RWPE2 (cell line): ENCODE data around the gene TMEM178B.
"Not testable (repeated sequence)": the region's sequence is repeated elsewhere in the genome, so short reads cannot be mapped to it uniquely, and the experiment has no call there.

Source experiments
- ATAC-seq: fragments of 200-7000 bp; cut with Tn5 transposase; 3 replicates; pipeline ENCODE4 v1.9.1; 2021; ENCODE audit warnings: low read depth
- DNase-seq: peaks from one replicate; pipeline ENCODE4 v3.0.0-alpha.2; 2020; ENCODE audit warnings: low spot score
- H3K27ac ChIP-seq: fragments of 450-650 bp; 2 replicates; pipeline ENCODE4 v1.5.1; 2017; ENCODE audit warnings: mild to moderate bottlenecking; ENCODE audit not compliant: poor library complexity, severe bottlenecking
- H3K27me3 ChIP-seq: fragments of 250-450 bp; sonication (Bioruptor Pico); 2 replicates; pipeline ENCODE4 v1.5.1; 2021; ENCODE audit warnings: mild to moderate bottlenecking, moderate library complexity; ENCODE audit not compliant: insufficient read depth, poor library complexity, severe bottlenecking
- H3K36me3 ChIP-seq: fragments of 250-450 bp; sonication (Bioruptor Pico); 2 replicates; pipeline ENCODE4 v1.5.1; 2020; ENCODE audit warnings: low read depth, mild to moderate bottlenecking, moderate library complexity
- H3K4me1 ChIP-seq: fragments of 250-450 bp; sonication (Bioruptor Pico); 2 replicates; pipeline ENCODE4 v1.5.1; 2021; ENCODE audit warnings: mild to moderate bottlenecking, moderate library complexity; ENCODE audit not compliant: insufficient read depth, poor library complexity, severe bottlenecking
- H3K4me3 ChIP-seq: fragments of 250-450 bp; sonication (Bioruptor Pico); 2 replicates; pipeline ENCODE4 v1.5.1; 2021; ENCODE audit warnings: mild to moderate bottlenecking, moderate library complexity; ENCODE audit not compliant: severe bottlenecking
- H3K9me3 ChIP-seq: fragments of 250-450 bp; sonication (Bioruptor Pico); 2 replicates; pipeline ENCODE4 v1.5.1; 2021; ENCODE audit warnings: mild to moderate bottlenecking, moderate library complexity; ENCODE audit not compliant: severe bottlenecking
- CTCF ChIP-seq: fragments of 450-650 bp; IDR thresholded peaks from one replicate; pipeline ENCODE4 v1.5.1; 2017; ENCODE audit warnings: mild to moderate bottlenecking, moderate library complexity; ENCODE audit not compliant: poor library complexity, severe bottlenecking

TMEM178B gene

GRCh38 chr7:141378405-141378804, 304.5 kb downstream of the TMEM178B start:
- no peak overlapping the region for H3K4me3 ChIP-seq
- H3K27me3 ChIP-seq: peaks cover 3% of the 10 kb centered on the region
- H3K9me3 ChIP-seq: no peaks in the 10 kb centered on the region
- no peak for TF ChIP-seq CTCF
- H3K27ac ChIP-seq: no peak overlapping the region
- H3K36me3 ChIP-seq: no peaks in the 10 kb centered on the region
- DNase-seq (no peak), ATAC-seq (no peak)
- H3K4me1 ChIP-seq: no peaks in the 10 kb centered on the region

- TF ChIP-seq CTCF: no peak
- no peaks in the 10 kb centered on the region for H3K9me3 ChIP-seq
- H3K4me1 ChIP-seq: no peaks in the 10 kb centered on the region
- H3K36me3 ChIP-seq: no peaks in the 10 kb centered on the region
- no peak for DNase-seq
- peaks cover 3% of the 10 kb centered on the region for H3K27me3 ChIP-seq
- no peak overlapping the region for H3K27ac ChIP-seq
- no peak for ATAC-seq
- no peak overlapping the region for H3K4me3 ChIP-seq
Measured at GRCh38 chr7:141381794-141382427, 308.0 kb downstream of the TMEM178B start.

GRCh38 chr7:141383356-141383755, 309.5 kb downstream of the TMEM178B start:
- ATAC-seq, DNase-seq: not testable (repeated sequence)

GRCh38 chr7:141386881-141387280, 313.0 kb downstream of the TMEM178B start:
- Histone ChIP-seq H3K27ac (no peak overlapping the region), H3K9me3 (no peaks in the 10 kb centered on the region), H3K27me3 (no peaks in the 10 kb centered on the region), H3K36me3 (no peaks in the 10 kb centered on the region), H3K4me3 (no peak overlapping the region), H3K4me1 (no peaks in the 10 kb centered on the region)
- DNase-seq (no peak), ATAC-seq (no peak)
- TF ChIP-seq CTCF: no peak

More at GRCh38 chr7:141383356-141383755, 309.5 kb downstream of the TMEM178B start:
- not testable (repeated sequence) for H3K36me3 ChIP-seq, H3K27ac ChIP-seq, H3K9me3 ChIP-seq, H3K27me3 ChIP-seq, H3K4me1 ChIP-seq, H3K4me3 ChIP-seq

- no peaks in the 10 kb centered on the region for H3K27me3 ChIP-seq
- H3K4me3 ChIP-seq: no peak overlapping the region
- TF ChIP-seq CTCF: no peak
- no peak overlapping the region for H3K27ac ChIP-seq
- H3K9me3 ChIP-seq: no peaks in the 10 kb centered on the region
- ATAC-seq (no peak), DNase-seq (no peak)
- H3K36me3 ChIP-seq: no peaks in the 10 kb centered on the region
- no peaks in the 10 kb centered on the region for H3K4me1 ChIP-seq
Measured at GRCh38 chr7:141387521-141388217, 313.8 kb downstream of the TMEM178B start.
